GM18873 (cell line): Measurements from ENCODE around the gene PSG11.
"Not testable (repeated sequence)": the region's sequence is repeated elsewhere in the genome, so short reads cannot be mapped to it uniquely, and the experiment has no call there.

Experiments used
- ATAC-seq: cut with Tn5 transposase; IDR thresholded peaks from one replicate; pipeline ENCODE4 v1.9.1; 2021; ENCODE audit warnings: mild to moderate bottlenecking, moderate library complexity, moderate number of reproducible peaks; ENCODE audit not compliant: unreplicated experiment, low FRiP score

The PSG11 gene

GRCh38 chr19:43026369-43026768 lies at the start of gene PSG11:
Gene PSG11 (minus strand): TSS chr19:43026469. CDS start chr19:43026372, 97 bp downstream.
- ATAC-seq = not testable (repeated sequence)

- ATAC-seq = not testable (repeated sequence)
These were observed 36.1 kb upstream of the PSG11 start for GRCh38 chr19:43062418-43062817.

GRCh38 chr19:43061326-43061725 lies 35.1 kb upstream of the PSG11 start:
- not testable (repeated sequence) for ATAC-seq

GRCh38 chr19:43060254-43060653 lies 34.0 kb upstream of the PSG11 start:
- not testable (repeated sequence) for ATAC-seq

- ATAC-seq = not testable (repeated sequence)
These were observed 33.2 kb upstream of the PSG11 start for GRCh38 chr19:43059482-43059881.

- not testable (repeated sequence) for ATAC-seq
These were observed 32.2 kb upstream of the PSG11 start for GRCh38 chr19:43058440-43058839.

GRCh38 chr19:43047966-43048365 lies 21.7 kb upstream of the PSG11 start:
- ATAC-seq = not testable (repeated sequence)

GRCh38 chr19:43046578-43046977 lies 20.3 kb upstream of the PSG11 start:
- ATAC-seq = not testable (repeated sequence)

- not testable (repeated sequence) for ATAC-seq
These were observed 17.4 kb upstream of the PSG11 start for GRCh38 chr19:43043492-43044180.

- ATAC-seq = not testable (repeated sequence)
These were observed 5.4 kb upstream of the PSG11 start for GRCh38 chr19:43031645-43032044.

- no peak for ATAC-seq
These were observed 2.6 kb upstream of the PSG11 start for GRCh38 chr19:43028866-43029265.

- not testable (repeated sequence) for ATAC-seq
These were observed 1.7 kb upstream of the PSG11 start for GRCh38 chr19:43027985-43028384.

- ATAC-seq = not testable (repeated sequence)
These were observed 792 bp upstream of the PSG11 start for GRCh38 chr19:43027061-43027460.

GRCh38 chr19:43022098-43022497 lies 4.2 kb downstream of the PSG11 start:
- ATAC-seq = not testable (repeated sequence)

GRCh38 chr19:43021629-43022028 lies 4.6 kb downstream of the PSG11 start:
- not testable (repeated sequence) for ATAC-seq

- ATAC-seq = not testable (repeated sequence)
These were observed 6.7 kb downstream of the PSG11 start for GRCh38 chr19:43019588-43019987.

- not testable (repeated sequence) for ATAC-seq
These were observed 20.4 kb downstream of the PSG11 start for GRCh38 chr19:43005841-43006240.

GRCh38 chr19:43004846-43005245 lies 21.4 kb downstream of the PSG11 start:
- not testable (repeated sequence) for ATAC-seq

GRCh38 chr19:43003634-43004033 lies 22.6 kb downstream of the PSG11 start:
- not testable (repeated sequence) for ATAC-seq

GRCh38 chr19:43002948-43003347 lies 23.3 kb downstream of the PSG11 start:
- not testable (repeated sequence) for ATAC-seq

- ATAC-seq = not testable (repeated sequence)
These were observed 30.1 kb downstream of the PSG11 start for GRCh38 chr19:42996161-42996560.

GRCh38 chr19:42992029-42992604 lies 34.2 kb downstream of the PSG11 start:
- not testable (repeated sequence) for ATAC-seq
